Activated B cell treated with CpG ODN at 0.5 μM for 24 hours (primary cell): ENCODE measurements around the gene TTLL8. TPM values are rescaled to one million over a fixed set of nuclear protein-coding genes. Genes with fewer than 3 reads are reported as not detected.

ENCODE experiments used
- ATAC-seq: fragments of 200-7000 bp; cut with Tn5 transposase; one replicate; pipeline ENCODE4 v1.10.0; 2021; ENCODE audit warnings: low read depth, mild to moderate bottlenecking, moderate library complexity
- CTCF ChIA-PET: fragments of 350-600 bp; sonication (Branson Sonifier 250); formaldehyde crosslinking; loops from one replicate; lab custom pipeline; 2021; ENCODE audit warnings: antibody characterized with exemption; lab: Charles Lee
- POLR2A ChIA-PET: fragments of 350-600 bp; sonication (Branson Sonifier 250); formaldehyde crosslinking; loops from one replicate; lab custom pipeline; 2021; ENCODE audit warnings: antibody characterized with exemption; lab: Charles Lee
- DNase-seq: peaks from one replicate; pipeline ENCODE4 v3.0.0; 2022
- H3K27ac Mint-ChIP-seq: one replicate; pipeline ENCODE4 v1.8.0; 2020; ENCODE audit warnings: mixed read lengths
- H3K27me3 Mint-ChIP-seq: one replicate; pipeline ENCODE4 v1.8.0; 2021; ENCODE audit warnings: mixed read lengths
- H3K36me3 Mint-ChIP-seq: one replicate; pipeline ENCODE4 v1.8.0; 2021; ENCODE audit warnings: low read depth, mixed read lengths
- H3K4me1 Mint-ChIP-seq: one replicate; pipeline ENCODE4 v1.8.0; 2021; ENCODE audit warnings: mixed read lengths
- H3K4me3 Mint-ChIP-seq: one replicate; pipeline ENCODE4 v1.8.0; 2020; ENCODE audit warnings: mild to moderate bottlenecking, mixed read lengths
- H3K9me3 Mint-ChIP-seq: one replicate; pipeline ENCODE4 v1.8.0; 2020; ENCODE audit warnings: mixed read lengths
- intact Hi-C: fragments of 100-400 bp; cut with micrococcal nuclease; formaldehyde crosslinking; loops from one replicate; pipeline ENCODE4 v1.15.1; 2024
- total RNA-seq: library from RNA; stranded (reverse); gene quantifications from 2 replicates; pipeline ENCODE4 v1.2.3, GENCODE V29; 2022
- TF ChIP-seq, protein P1 (sequence below): fragments of 200-600 bp; IDR thresholded peaks from one replicate; pipeline ENCODE4 v1.8.0; 2022; ENCODE audit warnings: antibody characterized with exemption, mild to moderate bottlenecking

TTLL8 gene
- total RNA-seq, 1 donor from 2014 or later = not detected

DNA sequence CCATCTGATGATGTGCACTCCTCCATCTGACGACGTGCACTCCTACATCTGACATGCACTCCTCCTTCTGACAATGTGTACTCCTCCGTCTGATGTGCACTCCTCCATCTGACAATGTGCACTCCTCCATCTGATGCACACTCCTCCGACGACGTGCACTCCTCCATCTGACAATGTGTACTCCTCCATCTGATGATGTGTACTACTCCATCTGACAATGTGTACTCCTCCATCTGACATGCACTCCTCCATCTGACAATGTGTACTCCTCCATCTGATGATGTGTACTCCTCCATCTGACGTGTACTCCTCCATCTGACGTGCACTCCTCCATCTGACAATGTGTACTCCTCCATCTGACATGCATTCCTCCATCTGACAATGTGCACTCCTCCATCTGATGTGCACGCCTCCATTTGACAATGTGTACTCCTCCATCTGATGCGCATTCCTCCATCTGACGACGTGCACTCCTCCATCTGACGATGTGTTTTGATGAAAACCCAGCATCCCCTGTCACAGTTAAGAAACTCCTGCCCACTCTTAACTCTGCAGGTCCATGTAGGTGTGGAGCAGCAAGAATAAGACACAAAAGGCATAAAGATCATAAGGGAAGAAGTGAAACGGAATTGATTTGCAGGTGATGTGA, 35.8 kb downstream of the TTLL8 start:
- CTCF ChIA-PET = no interaction called here
- Mint-ChIP-seq H3K4me1 (peaks cover 18% of the 10 kb centered on the region), H3K9me3 (no peaks in the 10 kb centered on the region), H3K27me3 (peaks cover 6% of the 10 kb centered on the region), H3K27ac (no peak overlapping the region), H3K36me3 (no peaks in the 10 kb centered on the region), H3K4me3 (no peak overlapping the region)
- intact Hi-C loops = no loop called here
- ATAC-seq (no peak), DNase-seq (no peak)
- POLR2A ChIA-PET = no interaction called here
- TF ChIP-seq, protein P1, sequence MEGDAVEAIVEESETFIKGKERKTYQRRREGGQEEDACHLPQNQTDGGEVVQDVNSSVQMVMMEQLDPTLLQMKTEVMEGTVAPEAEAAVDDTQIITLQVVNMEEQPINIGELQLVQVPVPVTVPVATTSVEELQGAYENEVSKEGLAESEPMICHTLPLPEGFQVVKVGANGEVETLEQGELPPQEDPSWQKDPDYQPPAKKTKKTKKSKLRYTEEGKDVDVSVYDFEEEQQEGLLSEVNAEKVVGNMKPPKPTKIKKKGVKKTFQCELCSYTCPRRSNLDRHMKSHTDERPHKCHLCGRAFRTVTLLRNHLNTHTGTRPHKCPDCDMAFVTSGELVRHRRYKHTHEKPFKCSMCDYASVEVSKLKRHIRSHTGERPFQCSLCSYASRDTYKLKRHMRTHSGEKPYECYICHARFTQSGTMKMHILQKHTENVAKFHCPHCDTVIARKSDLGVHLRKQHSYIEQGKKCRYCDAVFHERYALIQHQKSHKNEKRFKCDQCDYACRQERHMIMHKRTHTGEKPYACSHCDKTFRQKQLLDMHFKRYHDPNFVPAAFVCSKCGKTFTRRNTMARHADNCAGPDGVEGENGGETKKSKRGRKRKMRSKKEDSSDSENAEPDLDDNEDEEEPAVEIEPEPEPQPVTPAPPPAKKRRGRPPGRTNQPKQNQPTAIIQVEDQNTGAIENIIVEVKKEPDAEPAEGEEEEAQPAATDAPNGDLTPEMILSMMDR = no peak

DNA sequence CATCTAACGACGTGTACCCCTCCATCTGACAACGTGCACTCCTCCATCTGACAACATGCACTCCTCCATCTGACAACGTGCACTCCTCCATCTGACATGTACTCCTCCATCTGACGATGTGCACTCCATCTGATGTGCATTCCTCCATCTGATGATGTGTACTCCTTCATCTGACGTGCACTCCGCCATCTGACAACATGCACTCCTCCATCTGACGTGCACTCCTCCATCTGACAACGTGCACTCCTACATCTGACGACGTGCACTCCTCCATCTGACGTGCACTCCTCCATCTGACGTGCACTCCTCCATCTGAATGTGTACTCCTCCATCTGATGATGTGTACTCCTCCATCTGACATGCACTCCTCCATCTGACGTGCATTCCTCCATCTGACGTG, 37.5 kb downstream of the TTLL8 start:
- ChIA-PET POLR2A (no interaction called here), CTCF (no interaction called here)
- H3K4me1 Mint-ChIP-seq = peaks cover 29% of the 10 kb centered on the region
- ATAC-seq (no peak), DNase-seq (no peak)
- TF ChIP-seq, protein P1 = no peak
- no peak overlapping the region for H3K4me3 Mint-ChIP-seq
- H3K27me3 Mint-ChIP-seq = peaks cover 4% of the 10 kb centered on the region
- no peak overlapping the region for H3K27ac Mint-ChIP-seq
- H3K9me3 Mint-ChIP-seq = no peaks in the 10 kb centered on the region
- no peaks in the 10 kb centered on the region for H3K36me3 Mint-ChIP-seq
- intact Hi-C loops = no loop called here

DNA sequence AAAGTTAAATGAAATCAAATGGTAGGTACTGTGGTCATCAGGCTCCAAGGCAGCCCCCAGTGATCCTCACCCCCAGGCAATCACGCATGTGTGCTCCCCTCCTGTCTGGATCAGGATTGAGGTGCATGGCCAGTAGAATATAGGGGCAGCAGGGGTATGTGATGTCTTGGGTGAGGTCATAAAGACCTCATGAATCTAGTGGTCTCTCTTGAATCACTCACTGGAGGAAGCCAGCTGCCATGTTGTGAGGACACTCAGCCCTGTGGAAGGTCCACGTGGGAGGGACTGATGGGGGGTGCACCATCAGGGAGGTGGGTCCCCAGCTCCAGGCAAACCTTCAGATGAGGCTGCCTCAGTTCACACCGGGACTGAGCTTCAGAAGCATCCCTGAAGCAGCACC, 38.8 kb downstream of the TTLL8 start:
- ChIA-PET CTCF (interaction anchor here (1.1 to 1.2 kb wide), 2 partner anchors 11 to 89 kb away, joined by 4 to 7 read pairs; no protein-coding TSS in a partner anchor), POLR2A (no interaction called here)
- H3K4me1 Mint-ChIP-seq = peaks cover 34% of the 10 kb centered on the region
- H3K4me3 Mint-ChIP-seq = no peak overlapping the region
- no peak overlapping the region for H3K27ac Mint-ChIP-seq
- no peaks in the 10 kb centered on the region for H3K36me3 Mint-ChIP-seq
- DNase-seq = no peak
- H3K27me3 Mint-ChIP-seq = peaks cover 1% of the 10 kb centered on the region
- ATAC-seq = no peak
- intact Hi-C loops = loop anchor here (5.0 to 10.0 kb wide), 4 partner anchors 37 to 185 kb away; partner anchors contain the start of genes SELENOO and ZBED4
- TF ChIP-seq, protein P1 = no peak
- no peaks in the 10 kb centered on the region for H3K9me3 Mint-ChIP-seq

DNA sequence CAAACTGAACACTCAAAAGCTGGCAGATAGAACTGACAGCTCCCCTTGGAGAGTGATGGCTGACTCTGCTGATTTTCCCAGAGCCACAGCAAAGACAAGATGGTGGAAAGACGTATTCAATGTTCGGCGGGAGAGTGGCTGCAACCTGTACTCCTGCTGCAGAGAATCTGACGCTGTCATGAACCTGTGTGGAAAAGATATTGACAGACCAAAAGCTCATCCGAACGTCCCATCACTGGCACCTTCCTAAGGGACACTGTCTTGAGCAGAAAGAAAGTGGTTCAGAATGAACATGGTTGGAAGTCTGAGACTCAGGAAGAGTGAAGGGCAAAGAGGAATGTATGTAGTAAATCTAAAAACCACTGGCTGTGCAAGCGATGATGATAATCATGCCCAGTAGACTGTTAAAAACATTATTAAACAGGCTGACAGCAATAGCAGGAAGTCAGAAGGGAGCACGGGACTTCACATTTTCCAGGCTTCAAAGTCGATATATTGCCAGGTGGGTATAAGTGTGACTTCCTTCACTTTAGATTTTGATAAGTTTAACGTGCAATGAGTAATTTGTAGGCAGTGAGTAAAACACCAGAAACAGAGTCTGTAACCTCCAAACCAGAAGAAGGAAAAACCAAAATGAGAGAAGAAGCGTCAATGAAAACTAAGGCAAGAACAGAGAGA, 39.4 kb downstream of the TTLL8 start:
- Mint-ChIP-seq H3K9me3 (no peaks in the 10 kb centered on the region), H3K27me3 (no peaks in the 10 kb centered on the region), H3K36me3 (no peaks in the 10 kb centered on the region), H3K27ac (peak overlapping the region; percentile 31), H3K4me3 (peak overlapping the region; percentile 2), H3K4me1 (peaks cover 39% of the 10 kb centered on the region)
- intact Hi-C loops = loop anchor here (5.0 to 10.0 kb wide), 4 partner anchors 36 to 186 kb away; partner anchors contain the start of genes SELENOO and ZBED4
- DNase-seq (no peak), ATAC-seq (no peak)
- ChIA-PET POLR2A (interaction anchor here (0.7 to 2.4 kb wide), 5 partner anchors 13 to 173 kb away, joined by 3 to 7 read pairs (median 3); partner anchors contain the start of genes ALG12 and CRELD2), CTCF (interaction anchor here (1.1 to 1.6 kb wide), 4 partner anchors 12 to 88 kb away, joined by 4 to 7 read pairs (median 4); no protein-coding TSS in a partner anchor)
- TF ChIP-seq, protein P1 = no peak

DNA sequence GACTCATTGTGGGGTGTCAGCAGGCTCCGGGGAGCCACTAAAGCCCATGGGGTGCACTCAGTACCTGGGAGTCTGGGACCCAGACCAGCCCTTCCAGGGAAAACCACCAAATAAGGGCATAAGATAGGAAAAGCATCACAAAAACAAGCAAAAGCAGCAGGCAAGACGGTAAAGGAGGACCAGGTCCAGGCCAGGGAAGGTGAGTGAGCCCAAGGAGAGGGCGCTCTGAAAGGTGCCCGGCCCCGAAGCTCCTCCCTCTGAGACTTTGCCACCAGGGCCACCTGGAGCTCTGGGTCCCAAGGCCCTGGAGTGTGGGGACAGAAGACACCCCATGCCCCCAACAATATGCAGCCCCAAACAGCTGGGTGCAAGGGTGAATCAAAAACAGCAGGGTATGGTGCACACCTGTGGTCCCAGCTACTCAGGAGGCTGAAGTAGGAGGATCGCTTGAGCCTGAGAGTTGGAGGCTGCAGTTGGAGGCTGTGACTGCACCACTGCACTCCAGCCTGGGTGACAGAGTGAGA, 40.3 kb downstream of the TTLL8 start:
- Mint-ChIP-seq H3K27me3 (no peaks in the 10 kb centered on the region), H3K36me3 (no peaks in the 10 kb centered on the region), H3K27ac (no peak overlapping the region), H3K4me3 (no peak overlapping the region), H3K4me1 (peaks cover 43% of the 10 kb centered on the region), H3K9me3 (no peaks in the 10 kb centered on the region)
- TF ChIP-seq, protein P1 = no peak
- no peak for DNase-seq
- ATAC-seq = no peak
- ChIA-PET CTCF (interaction anchor here (1.3 to 1.6 kb wide), 2 partner anchors 13 to 87 kb away, joined by 4 to 5 read pairs; no protein-coding TSS in a partner anchor), POLR2A (interaction anchor here (0.5 to 2.6 kb wide), 10 partner anchors 14 to 179 kb away, joined by 3 to 16 read pairs (median 4); partner anchors contain the start of genes ALG12 and CRELD2)
- intact Hi-C loops = loop anchor here (5.0 to 10.0 kb wide), 4 partner anchors 35 to 187 kb away; partner anchors contain the start of genes SELENOO and ZBED4
